ENCODE data around the gene SPECC1.
"Not testable (repeated sequence)": the region's sequence is repeated elsewhere in the genome, so short reads cannot be mapped to it uniquely, and the experiment has no call there.

SPECC1 gene

GRCh38 chr17:20105539-20106280 is 96.6 kb downstream of the SPECC1 start:
- Mint-ChIP-seq H3K9me3 (no peaks in the 10 kb centered on the region), H3K36me3 (ENCODE audit: low read depth) (no peaks in the 10 kb centered on the region), H3K4me1 (ENCODE audit: low read depth) (peaks cover 5% of the 10 kb centered on the region), H3K4me3 (no peak overlapping the region), H3K27me3 (peaks cover 3% of the 10 kb centered on the region), H3K27ac (peak overlapping the region; percentile 10)
- DNase-seq: no peak

GRCh38 chr17:20106446-20106845 is 97.3 kb downstream of the SPECC1 start:
- not testable (repeated sequence) for H3K4me3 Mint-ChIP-seq; DNase-seq; H3K27me3 Mint-ChIP-seq; H3K9me3 Mint-ChIP-seq; H3K36me3 Mint-ChIP-seq (ENCODE audit: low read depth); H3K4me1 Mint-ChIP-seq (ENCODE audit: low read depth)
- H3K27ac Mint-ChIP-seq: peak overlapping the region; percentile 10

GRCh38 chr17:20109076-20109475 is 99.9 kb downstream of the SPECC1 start:
- no peaks in the 10 kb centered on the region for H3K36me3 Mint-ChIP-seq (ENCODE audit: low read depth)
- DNase-seq: no peak
- no peak overlapping the region for H3K4me3 Mint-ChIP-seq
- H3K27ac Mint-ChIP-seq: no peak overlapping the region
- H3K9me3 Mint-ChIP-seq: no peaks in the 10 kb centered on the region
- no peaks in the 10 kb centered on the region for H3K27me3 Mint-ChIP-seq
- H3K4me1 Mint-ChIP-seq (ENCODE audit: low read depth): peaks cover 5% of the 10 kb centered on the region

- Mint-ChIP-seq H3K4me1 (ENCODE audit: low read depth) (no peaks in the 10 kb centered on the region), H3K27me3 (peaks cover 3% of the 10 kb centered on the region), H3K9me3 (no peaks in the 10 kb centered on the region), H3K36me3 (ENCODE audit: low read depth) (no peaks in the 10 kb centered on the region), H3K4me3 (no peak overlapping the region), H3K27ac (no peak overlapping the region)
- DNase-seq: no peak
These were observed 102.4 kb downstream of the SPECC1 start for GRCh38 chr17:20111538-20111937.

- no peak for DNase-seq
- Mint-ChIP-seq H3K27ac (no peak overlapping the region), H3K36me3 (ENCODE audit: low read depth) (no peaks in the 10 kb centered on the region), H3K9me3 (no peaks in the 10 kb centered on the region), H3K4me3 (no peak overlapping the region), H3K4me1 (ENCODE audit: low read depth) (no peaks in the 10 kb centered on the region), H3K27me3 (peaks cover 3% of the 10 kb centered on the region)
These were observed 105.3 kb downstream of the SPECC1 start for GRCh38 chr17:20114466-20114865.

- H3K27me3 Mint-ChIP-seq: peaks cover 3% of the 10 kb centered on the region
- no peak overlapping the region for H3K27ac Mint-ChIP-seq
- H3K36me3 Mint-ChIP-seq (ENCODE audit: low read depth): no peaks in the 10 kb centered on the region
- H3K4me1 Mint-ChIP-seq (ENCODE audit: low read depth): no peaks in the 10 kb centered on the region
- no peak overlapping the region for H3K4me3 Mint-ChIP-seq
- no peaks in the 10 kb centered on the region for H3K9me3 Mint-ChIP-seq
- DNase-seq: peak; percentile 50
These were observed 107.6 kb downstream of the SPECC1 start for GRCh38 chr17:20116683-20117309.

GRCh38 chr17:20118280-20118679 is 109.1 kb downstream of the SPECC1 start:
- Mint-ChIP-seq H3K36me3 (ENCODE audit: low read depth) (no peaks in the 10 kb centered on the region), H3K9me3 (no peaks in the 10 kb centered on the region), H3K27me3 (peaks cover 8% of the 10 kb centered on the region), H3K27ac (no peak overlapping the region), H3K4me1 (ENCODE audit: low read depth) (no peaks in the 10 kb centered on the region), H3K4me3 (no peak overlapping the region)
- no peak for DNase-seq

- peaks cover 5% of the 10 kb centered on the region for H3K27me3 Mint-ChIP-seq
- no peak overlapping the region for H3K4me3 Mint-ChIP-seq
- H3K9me3 Mint-ChIP-seq: no peaks in the 10 kb centered on the region
- no peaks in the 10 kb centered on the region for H3K36me3 Mint-ChIP-seq (ENCODE audit: low read depth)
- no peaks in the 10 kb centered on the region for H3K4me1 Mint-ChIP-seq (ENCODE audit: low read depth)
- H3K27ac Mint-ChIP-seq: no peak overlapping the region
- DNase-seq: no peak
These were observed 111.7 kb downstream of the SPECC1 start for GRCh38 chr17:20120836-20121235.

GRCh38 chr17:20121359-20122253 is 112.4 kb downstream of the SPECC1 start:
- peaks cover 5% of the 10 kb centered on the region for H3K27me3 Mint-ChIP-seq
- no peaks in the 10 kb centered on the region for H3K9me3 Mint-ChIP-seq
- H3K27ac Mint-ChIP-seq: no peak overlapping the region
- H3K4me3 Mint-ChIP-seq: no peak overlapping the region
- DNase-seq: peak; percentile 75
- no peaks in the 10 kb centered on the region for H3K4me1 Mint-ChIP-seq (ENCODE audit: low read depth)
- no peaks in the 10 kb centered on the region for H3K36me3 Mint-ChIP-seq (ENCODE audit: low read depth)

GRCh38 chr17:20122254-20122879 is 113.2 kb downstream of the SPECC1 start:
- no peak overlapping the region for H3K27ac Mint-ChIP-seq
- peaks cover 5% of the 10 kb centered on the region for H3K27me3 Mint-ChIP-seq
- no peaks in the 10 kb centered on the region for H3K9me3 Mint-ChIP-seq
- no peak for DNase-seq
- no peak overlapping the region for H3K4me3 Mint-ChIP-seq
- H3K36me3 Mint-ChIP-seq (ENCODE audit: low read depth): no peaks in the 10 kb centered on the region
- H3K4me1 Mint-ChIP-seq (ENCODE audit: low read depth): no peaks in the 10 kb centered on the region

- peaks cover 5% of the 10 kb centered on the region for H3K27me3 Mint-ChIP-seq
These were observed 114.0 kb downstream of the SPECC1 start for GRCh38 chr17:20123209-20123608.

GRCh38 chr17:20125724-20126123 is 116.6 kb downstream of the SPECC1 start:
- H3K27ac Mint-ChIP-seq: no peak overlapping the region
- no peaks in the 10 kb centered on the region for H3K36me3 Mint-ChIP-seq (ENCODE audit: low read depth)
- no peak overlapping the region for H3K4me3 Mint-ChIP-seq
- DNase-seq: no peak
- H3K27me3 Mint-ChIP-seq: peaks cover 5% of the 10 kb centered on the region
- H3K9me3 Mint-ChIP-seq: no peaks in the 10 kb centered on the region
- H3K4me1 Mint-ChIP-seq (ENCODE audit: low read depth): no peaks in the 10 kb centered on the region

More at GRCh38 chr17:20123209-20123608, 114.0 kb downstream of the SPECC1 start:
- DNase-seq: no peak
- H3K9me3 Mint-ChIP-seq: no peaks in the 10 kb centered on the region
- H3K4me1 Mint-ChIP-seq (ENCODE audit: low read depth): no peaks in the 10 kb centered on the region
- no peak overlapping the region for H3K27ac Mint-ChIP-seq
- no peaks in the 10 kb centered on the region for H3K36me3 Mint-ChIP-seq (ENCODE audit: low read depth)
- no peak overlapping the region for H3K4me3 Mint-ChIP-seq

GRCh38 chr17:20127360-20128035 is 118.3 kb downstream of the SPECC1 start:
- DNase-seq: no peak
- Mint-ChIP-seq H3K4me3 (no peak overlapping the region), H3K36me3 (ENCODE audit: low read depth) (no peaks in the 10 kb centered on the region), H3K27me3 (peaks cover 1% of the 10 kb centered on the region), H3K27ac (no peak overlapping the region), H3K9me3 (no peaks in the 10 kb centered on the region), H3K4me1 (ENCODE audit: low read depth) (no peaks in the 10 kb centered on the region)
